ENCODE data around the gene PDE9A. TPM values are rescaled to one million over a fixed set of nuclear protein-coding genes. Genes with fewer than 3 reads are reported as not detected.

Gene PDE9A
- total and polyA plus RNA-seq, 8 donors = 5.1 to 24.2 (median 21.9) TPM

GRCh38 chr21:42815217-42815616 lies 161.8 kb downstream of the PDE9A start:
- Histone ChIP-seq H3K4me3 (no peak overlapping the region), H3K4me1 (no peaks in the 10 kb centered on the region), H3K27ac (no peak overlapping the region), H3K27me3 (no peaks in the 10 kb centered on the region), H3K9me3 (peaks cover 0 to 13% of the 10 kb centered on the region in 2 donors), H3K36me3 (no peaks in the 10 kb centered on the region)
- ATAC-seq = no peak
- DNase-seq = no peak
- intact Hi-C loops (cut with DNase I) = loop anchor here in 1 of 2 donors (5.0 kb wide), 1 partner anchor 218 kb away; no protein-coding TSS in a partner anchor
- TF ChIP-seq CTCF (IDR thresholded peaks at IDR 0.05) = no peak

GRCh38 chr21:42818328-42818749 lies 164.9 kb downstream of the PDE9A start:
- Histone ChIP-seq H3K27ac (no peak overlapping the region), H3K4me1 (no peaks in the 10 kb centered on the region), H3K4me3 (no peak overlapping the region), H3K36me3 (no peaks in the 10 kb centered on the region), H3K9me3 (peaks cover 0 to 13% of the 10 kb centered on the region in 2 donors), H3K27me3 (no peaks in the 10 kb centered on the region)
- TF ChIP-seq CTCF (IDR thresholded peaks at IDR 0.05) = peak; percentile 82 to 92
- intact Hi-C loops (cut with DNase I) = loop anchor here in 1 of 2 donors (5.0 kb wide), 1 partner anchor 221 kb away; no protein-coding TSS in a partner anchor
- ATAC-seq (peak; percentile 98), DNase-seq (peak in 3 of 4 donors; percentile 56 to 85 (median 65))

- Histone ChIP-seq H3K27ac (no peak overlapping the region), H3K4me3 (no peak overlapping the region), H3K4me1 (no peaks in the 10 kb centered on the region), H3K36me3 (no peaks in the 10 kb centered on the region), H3K9me3 (peaks cover 0 to 11% of the 10 kb centered on the region in 2 donors), H3K27me3 (peaks cover 0 to 3% of the 10 kb centered on the region in 2 donors)
- intact Hi-C loops (cut with DNase I) = loop anchor here in 1 of 2 donors (5.0 kb wide), 1 partner anchor 223 kb away; no protein-coding TSS in a partner anchor
- ATAC-seq = no peak
- DNase-seq = no peak
- TF ChIP-seq CTCF (IDR thresholded peaks at IDR 0.05) = no peak
Observed at GRCh38 chr21:42819861-42820615, 166.6 kb downstream of the PDE9A start.

GRCh38 chr21:42820616-42821465 lies 167.4 kb downstream of the PDE9A start:
- Histone ChIP-seq H3K4me3 (no peak overlapping the region), H3K27me3 (peaks cover 0 to 4% of the 10 kb centered on the region in 2 donors), H3K4me1 (no peaks in the 10 kb centered on the region), H3K36me3 (no peaks in the 10 kb centered on the region), H3K27ac (no peak overlapping the region), H3K9me3 (peaks cover 0 to 3% of the 10 kb centered on the region in 2 donors)
- intact Hi-C loops (cut with DNase I) = no loop called here
- TF ChIP-seq CTCF (IDR thresholded peaks at IDR 0.05) = no peak
- peak; percentile 19 for ATAC-seq
- no peak for DNase-seq

Other genes starting within 250 kb of the PDE9A start
- 1 to 10 TPM in 1 of 2 donors, under 1 TPM in 1; 0.67 to 1.3 TPM for gene UBASH3A, start 249.7 kb upstream of the PDE9A start, total RNA-seq
- under 1 TPM; 0.08 to 0.38 (median 0.15) TPM for gene UBASH3A, start 249.7 kb upstream of the PDE9A start, polyA plus RNA-seq (ENCODE audit: insufficient read length in 6 of 6)
- 10 to 100 TPM in 1 of 2 donors, under 1 TPM in 1; 0.73 to 10.7 TPM for gene RSPH1, start 157.4 kb upstream of the PDE9A start, total RNA-seq
- gene RSPH1, start 157.4 kb upstream of the PDE9A start, polyA plus RNA-seq (ENCODE audit: insufficient read length in 6 of 6) = 10 to 100 TPM in 4 of 6 donors, 1 to 10 TPM in 2; 4.2 to 27.3 (median 16.7) TPM
- 10 to 100 TPM; 22.4 to 26.8 TPM for gene SLC37A1, start 139.8 kb upstream of the PDE9A start, total RNA-seq
- 10 to 100 TPM in 5 of 6 donors, 1 to 10 TPM in 1; 8.9 to 10.6 (median 10.4) TPM for gene SLC37A1, start 139.8 kb upstream of the PDE9A start, polyA plus RNA-seq (ENCODE audit: insufficient read length in 6 of 6)
- gene WDR4, start 225.9 kb downstream of the PDE9A start, total RNA-seq = 10 to 100 TPM; 14.6 to 30.7 TPM
- 10 to 100 TPM; 10.3 to 14.4 (median 11.2) TPM for gene WDR4, start 225.9 kb downstream of the PDE9A start, polyA plus RNA-seq (ENCODE audit: insufficient read length in 6 of 6)
- 10 to 100 TPM; 36.6 to 37.9 TPM for gene NDUFV3, start 239.7 kb downstream of the PDE9A start, total RNA-seq
- 10 to 100 TPM; 42.8 to 50.3 (median 43.8) TPM for gene NDUFV3, start 239.7 kb downstream of the PDE9A start, polyA plus RNA-seq (ENCODE audit: insufficient read length in 6 of 6)

All from left lung (tissue), 10 donors.